CD4-positive, alpha-beta T cell treated with Interleukin-21 for 1 hour (primary cell): Measurements from ENCODE around the gene NPIPB6.
A peak's percentile ranks its signal among the peaks of the same experiment; 100 is the strongest.

Experiments used
- DNase-seq: peaks from one replicate; pipeline ENCODE4 v3.0.0-alpha.2; 2020

NPIPB6 gene

DNA sequence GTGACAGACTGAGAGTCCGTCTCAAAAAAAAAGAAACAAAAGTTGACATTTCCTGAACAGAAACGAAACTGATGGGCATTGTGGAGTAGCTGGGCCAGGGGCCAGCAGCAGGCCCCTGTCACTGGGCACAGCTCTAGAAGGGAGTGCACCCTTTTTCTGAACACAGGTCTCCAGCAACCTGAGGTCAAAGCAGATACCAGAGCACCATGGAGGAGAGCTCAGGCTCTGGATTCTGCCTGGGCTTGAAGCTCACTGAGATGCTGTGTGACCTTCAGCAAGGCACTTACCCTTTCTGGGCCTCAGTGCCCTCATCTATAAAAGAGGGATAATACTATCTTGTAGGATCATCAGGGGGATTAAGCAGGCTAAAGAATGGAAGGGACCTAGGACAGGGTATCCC lies 66.0 kb downstream of the NPIPB6 start:
- DNase-seq, result no peak

GRCh38 chr16:28295276-28295675 lies 68.0 kb downstream of the NPIPB6 start:
- no peak for DNase-seq

DNA sequence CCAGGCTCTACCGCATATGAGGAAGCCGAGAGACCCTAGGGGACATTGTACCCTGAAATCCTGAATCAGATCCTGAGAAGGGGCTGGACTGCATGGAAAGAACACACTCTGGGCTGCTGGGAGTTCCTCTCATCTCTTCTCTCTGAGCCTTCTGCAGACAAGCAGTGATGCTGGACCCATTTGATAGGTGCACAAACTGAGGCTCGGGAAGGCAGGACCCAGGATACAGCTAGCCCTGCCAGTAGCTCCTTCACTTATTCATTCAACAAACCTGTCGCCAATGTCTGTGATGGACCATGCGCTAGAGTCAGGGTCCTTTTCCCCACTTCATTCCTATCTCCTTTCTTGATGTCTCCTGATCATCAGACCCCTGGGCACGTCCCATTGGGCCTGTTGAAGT lies 69.1 kb downstream of the NPIPB6 start:
- DNase-seq, result no peak

- DNase-seq, result no peak
These were observed 69.7 kb downstream of the NPIPB6 start for GRCh38 chr16:28293601-28293960.

- DNase-seq, result peak; percentile 28
These were observed 70.3 kb downstream of the NPIPB6 start for GRCh38 chr16:28292731-28293600.
